ENCODE results near the gene ASRGL1.
A peak's percentile ranks its signal among the peaks of the same experiment; 100 is the strongest.
"Not testable (repeated sequence)": the region's sequence is repeated elsewhere in the genome, so short reads cannot be mapped to it uniquely, and the experiment has no call there.

The ASRGL1 gene

DNA sequence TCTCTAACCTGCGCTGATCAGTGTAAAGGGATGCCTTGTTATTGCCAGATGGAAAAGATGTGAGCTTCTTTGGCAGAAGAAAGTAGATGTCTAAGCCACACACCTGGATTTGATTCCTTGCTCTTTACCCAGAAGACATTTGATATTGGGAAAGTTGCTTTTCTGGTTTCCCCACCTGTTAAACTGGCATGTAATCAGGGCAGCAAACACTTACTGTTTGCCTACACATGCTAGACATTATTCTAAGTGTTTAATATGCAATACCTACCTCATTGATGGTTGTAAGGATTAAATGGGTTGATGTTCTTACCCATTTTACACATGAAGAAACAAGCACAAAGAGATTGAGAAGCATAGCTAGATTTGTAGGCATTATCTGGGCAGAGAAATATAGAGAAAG lies 16.6 kb downstream of the ASRGL1 start:
- FAIRE-seq: no peak

- FAIRE-seq: no peak
Observed at GRCh38 chr11:62358273-62358672, 21.0 kb downstream of the ASRGL1 start.

- FAIRE-seq: no peak
Observed at GRCh38 chr11:62359475-62359874, 22.2 kb downstream of the ASRGL1 start.

- FAIRE-seq: peak; percentile 19
Observed at GRCh38 chr11:62360685-62361084, 23.4 kb downstream of the ASRGL1 start.

GRCh38 chr11:62368861-62369477 lies 31.7 kb downstream of the ASRGL1 start:
- FAIRE-seq: not testable (repeated sequence)

- no peak for FAIRE-seq
Observed at GRCh38 chr11:62370743-62371440, 33.6 kb downstream of the ASRGL1 start.

- no peak for FAIRE-seq
Observed at GRCh38 chr11:62372871-62373270, 35.6 kb downstream of the ASRGL1 start.

DNA sequence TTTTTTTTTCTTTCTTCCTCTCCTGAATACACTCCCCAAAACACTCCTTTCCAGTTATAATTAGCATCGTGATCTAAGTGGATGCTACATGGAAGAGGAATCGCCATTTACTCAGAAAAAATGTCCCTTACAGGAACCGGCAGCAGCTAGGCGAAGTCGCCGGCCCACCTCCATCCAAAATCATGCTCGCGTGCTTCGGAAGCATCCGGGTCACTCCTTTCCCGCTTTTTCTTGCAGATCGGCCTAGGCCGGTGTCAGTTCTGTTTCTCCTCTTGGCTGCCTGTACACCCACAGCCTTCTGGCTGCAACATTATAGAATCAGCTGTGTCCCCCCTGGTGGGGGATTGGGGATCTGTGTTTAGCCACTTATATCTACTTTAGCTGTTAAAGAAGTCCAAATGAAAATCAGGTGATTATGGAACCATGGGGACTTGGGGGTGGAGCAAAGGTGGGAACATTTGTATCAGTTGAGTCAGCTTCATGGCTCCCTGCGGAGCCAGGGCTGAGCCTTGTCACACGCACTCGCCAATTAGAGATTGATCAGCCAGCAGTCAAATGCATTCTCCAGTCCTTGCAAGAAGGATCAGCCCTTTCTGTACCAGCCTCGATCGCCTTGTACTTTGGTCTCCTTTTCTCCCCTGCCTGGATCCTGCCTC lies 36.3 kb downstream of the ASRGL1 start:
- no peak for FAIRE-seq

DNA sequence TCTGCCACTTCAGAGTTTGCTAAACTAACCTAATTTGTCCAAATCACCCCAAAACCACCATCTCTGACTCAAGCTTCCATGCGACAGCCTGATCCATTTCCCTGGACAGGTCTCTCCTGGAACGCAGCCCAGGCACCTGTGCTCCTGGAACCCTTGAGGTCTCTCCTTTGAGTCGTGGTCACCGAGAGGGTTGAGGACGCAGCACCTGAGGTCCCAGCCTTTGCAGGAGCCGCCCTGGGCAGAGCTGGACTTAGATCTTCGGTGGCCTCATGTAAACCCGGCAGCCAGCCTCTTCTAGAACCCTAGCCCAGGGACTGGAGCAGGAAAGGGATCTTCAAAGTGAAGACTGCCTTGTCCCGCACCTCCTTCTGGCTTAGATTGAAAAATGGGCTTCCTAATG lies 37.6 kb downstream of the ASRGL1 start:
- FAIRE-seq: no peak

GRCh38 chr11:62378459-62379063 lies 41.3 kb downstream of the ASRGL1 start:
- FAIRE-seq: peak; percentile 93

- FAIRE-seq: not testable (repeated sequence)
Observed at GRCh38 chr11:62379586-62379985, 42.3 kb downstream of the ASRGL1 start.

- peak; percentile 86 for FAIRE-seq
Observed at GRCh38 chr11:62380821-62381245, 43.6 kb downstream of the ASRGL1 start.

DNA sequence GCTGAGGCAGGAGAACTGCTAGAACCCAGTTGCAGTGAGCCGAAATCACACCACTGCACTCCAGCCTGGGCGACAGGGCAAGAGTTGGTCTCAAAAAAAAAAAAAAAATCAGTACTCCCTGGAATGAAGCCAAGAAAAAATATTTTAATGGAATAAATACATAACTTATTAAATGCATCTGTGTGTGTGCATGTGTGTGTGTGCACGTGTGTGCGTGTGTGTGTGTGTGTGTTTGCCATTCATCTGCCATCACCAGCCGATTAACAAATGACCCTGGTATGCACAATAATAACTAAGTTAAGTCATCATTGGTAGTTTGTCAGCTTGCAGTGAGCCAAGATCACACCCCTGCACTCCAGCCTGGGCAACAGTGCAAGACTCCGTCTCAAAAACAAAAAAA lies 46.6 kb downstream of the ASRGL1 start:
- no peak for FAIRE-seq

DNA sequence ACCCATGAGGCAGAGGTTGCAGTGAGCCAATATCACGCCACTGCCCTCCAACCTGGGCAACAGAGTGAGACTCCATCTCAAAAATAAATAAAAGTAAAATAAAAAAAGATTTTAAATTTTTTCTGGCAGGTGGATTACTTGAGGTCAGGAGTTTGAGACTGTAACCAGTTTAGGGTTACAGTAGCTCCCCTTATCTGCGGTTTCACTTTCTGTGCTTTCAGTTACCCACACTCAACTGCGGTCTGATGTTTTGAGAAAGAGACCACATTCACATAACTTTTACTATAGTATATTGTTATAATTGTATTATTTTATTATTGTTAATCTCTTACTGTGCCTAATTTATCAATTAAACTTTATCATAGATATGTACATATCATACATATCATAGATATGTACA lies 48.8 kb downstream of the ASRGL1 start:
- not testable (repeated sequence) for FAIRE-seq

- no peak for FAIRE-seq
Observed at GRCh38 chr11:62387381-62387780, 50.1 kb downstream of the ASRGL1 start.

DNA sequence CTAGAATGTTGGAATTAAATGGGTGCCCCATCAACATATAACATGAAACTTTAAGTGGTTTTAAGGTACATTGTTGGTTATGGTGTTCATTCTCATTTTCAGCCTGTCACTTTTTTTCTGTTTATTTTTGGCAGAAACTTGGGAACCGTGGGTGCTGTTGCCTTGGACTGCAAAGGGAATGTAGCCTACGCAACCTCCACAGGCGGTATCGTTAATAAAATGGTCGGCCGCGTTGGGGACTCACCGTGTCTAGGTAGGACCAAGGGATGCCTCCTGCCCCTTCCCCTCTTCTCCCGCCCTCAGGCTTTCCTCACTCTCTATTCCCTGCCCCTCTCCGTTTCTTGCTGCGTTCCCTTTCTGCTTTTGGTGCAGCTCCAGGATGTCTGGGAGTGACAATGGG lies 51.8 kb downstream of the ASRGL1 start:
- no peak for FAIRE-seq

- FAIRE-seq: no peak
Observed at GRCh38 chr11:62390237-62390636, 53.0 kb downstream of the ASRGL1 start.

DNA sequence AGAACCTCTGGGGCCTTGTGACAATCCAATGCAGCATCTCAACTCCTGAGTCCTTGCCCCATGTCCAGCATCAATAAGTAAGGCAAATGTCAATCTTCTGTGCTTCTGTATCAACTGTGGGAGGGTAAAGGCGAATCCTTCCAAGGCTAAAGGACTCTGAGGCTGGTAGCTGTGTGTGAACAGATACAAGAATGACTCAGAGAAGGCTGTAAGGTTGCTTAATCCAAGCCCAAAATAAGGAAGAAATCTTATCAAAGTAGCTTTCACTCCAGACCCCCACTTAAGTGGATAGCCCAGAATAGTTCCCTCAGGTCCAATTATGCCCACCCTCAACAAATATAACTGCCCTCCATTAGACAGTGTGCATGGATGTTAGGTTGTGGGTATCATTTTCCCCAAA lies 53.5 kb downstream of the ASRGL1 start:
- FAIRE-seq: no peak

- no peak for FAIRE-seq
Observed at GRCh38 chr11:62391642-62392425, 54.6 kb downstream of the ASRGL1 start.

GRCh38 chr11:62392506-62392905 lies 55.3 kb downstream of the ASRGL1 start:
- no peak for FAIRE-seq

- no peak for FAIRE-seq
Observed at GRCh38 chr11:62393061-62393611, 55.9 kb downstream of the ASRGL1 start.

- FAIRE-seq: no peak
Observed at GRCh38 chr11:62393735-62394134, 56.5 kb downstream of the ASRGL1 start.
